HG03064 (cell line): ENCODE results near the gene WDFY4.

Experiments used
- ATAC-seq: cut with Tn5 transposase; IDR thresholded peaks from one replicate; pipeline ENCODE4 v1.9.1; 2021; ENCODE audit warnings: low read depth; ENCODE audit not compliant: unreplicated experiment

WDFY4 gene

DNA sequence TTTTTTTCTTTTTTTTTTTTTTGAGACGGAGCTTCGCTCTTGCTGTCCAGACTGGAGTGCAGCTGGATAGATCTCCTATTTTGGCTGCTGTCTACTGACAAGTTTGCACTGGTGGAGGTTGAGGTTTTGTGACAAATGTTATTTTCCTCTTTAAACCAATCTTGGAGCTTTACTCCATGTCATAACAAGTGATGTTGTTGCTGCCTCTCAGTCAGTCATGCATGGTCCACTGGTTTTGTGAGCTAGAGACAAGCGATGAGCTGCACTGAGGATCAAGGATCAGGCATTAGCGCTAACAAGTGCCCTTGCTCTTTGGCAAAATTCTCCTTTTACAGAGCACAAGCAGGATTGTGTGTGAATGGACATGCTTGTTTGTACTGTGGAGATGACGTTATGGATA lies 805 bp upstream of the WDFY4 start:
- no peak for ATAC-seq

DNA sequence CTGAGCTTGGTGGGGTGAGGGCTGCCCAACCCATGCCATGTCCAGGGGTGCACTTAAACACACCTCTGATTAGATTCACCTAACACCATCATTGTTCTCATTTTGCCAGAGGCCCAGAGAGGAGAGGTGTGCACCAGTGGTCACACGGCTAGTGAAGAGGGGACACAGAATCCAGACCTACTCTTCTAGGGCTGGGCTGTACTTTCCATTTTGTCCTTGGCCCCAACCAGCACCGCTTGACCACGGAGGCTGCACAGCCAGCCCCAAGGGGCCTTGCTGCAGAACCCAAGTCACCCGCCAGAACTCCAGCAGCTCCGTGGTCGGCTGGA lies 246 bp upstream of the WDFY4 start:
- no peak for ATAC-seq

DNA sequence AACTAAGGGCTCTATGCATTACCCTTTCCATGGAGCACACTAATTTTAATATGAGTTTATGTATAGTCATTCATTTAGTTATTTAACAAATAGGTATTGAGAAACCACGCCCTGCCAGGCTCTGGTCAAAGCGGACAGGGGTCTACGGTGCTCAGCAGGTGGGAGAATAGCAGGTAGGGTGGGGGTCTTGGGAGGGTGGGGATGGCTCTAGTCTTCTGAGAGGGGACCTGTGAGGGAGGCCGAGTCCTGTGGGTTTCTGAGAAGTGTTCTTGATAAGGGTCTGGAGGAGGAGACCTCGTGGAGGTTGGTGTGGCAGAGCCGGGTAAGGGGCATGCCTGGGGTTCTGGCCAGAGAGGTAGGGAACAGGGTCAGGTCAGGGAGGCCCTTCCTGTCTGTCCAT lies 1.1 kb downstream of the WDFY4 start:
- no peak for ATAC-seq

DNA sequence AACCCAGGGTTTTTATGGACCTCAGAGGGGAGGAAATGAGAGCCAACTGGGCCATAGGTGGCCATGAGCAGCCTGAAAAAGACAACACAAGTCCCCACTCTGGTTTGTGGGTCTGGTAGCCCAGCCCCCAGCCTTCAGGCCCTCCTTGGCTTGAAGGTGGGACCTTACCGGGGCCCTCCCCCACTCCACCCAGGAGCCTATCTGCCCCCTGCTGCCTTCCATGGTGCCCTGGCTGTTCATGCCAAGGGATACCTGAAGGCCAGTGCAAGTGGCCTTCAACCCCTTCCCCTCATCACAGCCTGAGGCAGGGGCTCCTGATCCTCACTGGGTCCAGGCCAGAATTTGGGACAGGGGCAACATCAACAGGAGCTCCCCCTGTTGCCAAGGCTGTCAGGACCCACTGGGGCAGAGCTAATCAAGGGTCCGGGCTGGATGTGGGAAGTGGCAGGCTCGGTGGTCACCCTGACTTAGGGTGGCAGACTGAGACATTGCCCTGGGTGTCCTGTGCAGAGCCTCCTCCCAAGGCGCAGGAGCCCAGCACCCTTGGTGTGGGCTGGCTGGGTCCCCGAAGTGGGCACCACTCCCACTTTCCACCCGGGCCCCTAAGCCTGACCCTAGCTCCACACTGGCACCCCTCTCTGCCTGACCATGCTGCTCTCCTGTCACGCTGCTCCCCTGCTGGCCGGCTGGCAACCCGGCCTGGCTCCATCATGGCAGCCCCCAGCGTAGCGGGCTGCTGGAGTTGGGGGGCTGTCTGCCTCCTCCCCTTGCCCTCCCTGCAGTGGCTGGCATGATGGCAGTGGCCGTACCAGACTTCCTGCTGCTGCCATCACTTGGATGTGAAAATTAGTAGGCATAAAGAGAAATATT lies 6.4 kb downstream of the WDFY4 start:
- ATAC-seq = no peak

DNA sequence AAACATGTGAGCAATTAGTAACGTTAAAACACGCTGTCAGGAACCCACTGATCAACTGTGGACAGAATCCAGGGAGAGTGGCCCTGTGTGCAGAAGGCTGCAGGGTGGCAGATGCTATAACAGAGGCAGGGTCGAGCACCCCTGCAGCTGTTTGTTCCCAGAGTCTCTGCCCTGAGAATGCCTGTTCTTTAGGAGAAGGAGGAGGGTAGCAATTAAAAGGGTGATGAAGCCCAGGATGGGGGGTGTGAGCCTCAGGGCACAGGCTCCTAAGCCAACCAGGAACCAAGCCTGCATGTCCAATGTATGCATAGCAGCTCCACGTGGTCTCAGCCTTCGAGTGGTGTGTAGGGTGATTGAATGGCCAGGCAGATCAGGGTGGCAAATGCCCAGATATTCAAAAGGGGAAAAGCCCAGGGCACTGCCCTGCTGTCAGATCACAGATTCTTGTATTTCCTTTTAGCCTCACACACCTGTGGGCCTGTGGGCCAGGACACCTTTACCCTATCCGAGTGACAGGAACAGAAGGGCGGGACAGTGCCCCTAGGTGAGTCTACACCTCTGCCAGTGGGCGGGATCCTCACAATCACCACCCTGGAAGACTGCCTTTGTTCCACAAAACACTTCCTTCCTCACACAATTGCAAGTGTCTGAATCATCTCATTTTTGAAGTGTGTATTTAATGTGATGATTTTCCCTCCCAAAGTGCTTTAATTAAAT lies 7.3 kb downstream of the WDFY4 start:
- no peak for ATAC-seq

DNA sequence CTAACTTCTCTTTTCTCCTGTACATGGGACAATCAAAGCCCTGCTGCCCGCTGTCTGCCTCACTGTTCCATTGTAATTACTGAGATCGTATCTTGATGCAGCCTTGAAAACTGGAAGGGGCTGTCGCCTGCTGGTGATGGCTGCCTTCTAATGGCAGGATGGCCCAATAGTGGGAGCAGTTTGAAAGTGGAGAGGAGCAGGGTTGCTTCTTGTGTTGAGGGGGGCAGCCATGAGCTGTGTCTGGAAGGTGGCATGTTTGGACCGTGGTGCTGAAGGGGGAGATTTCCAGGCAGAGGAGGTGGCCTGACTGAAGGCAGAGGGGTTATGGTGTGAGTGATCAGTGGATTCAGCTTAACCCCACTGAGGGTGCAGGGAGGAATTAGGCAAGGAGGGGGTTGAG lies 8.1 kb downstream of the WDFY4 start:
- no peak for ATAC-seq

DNA sequence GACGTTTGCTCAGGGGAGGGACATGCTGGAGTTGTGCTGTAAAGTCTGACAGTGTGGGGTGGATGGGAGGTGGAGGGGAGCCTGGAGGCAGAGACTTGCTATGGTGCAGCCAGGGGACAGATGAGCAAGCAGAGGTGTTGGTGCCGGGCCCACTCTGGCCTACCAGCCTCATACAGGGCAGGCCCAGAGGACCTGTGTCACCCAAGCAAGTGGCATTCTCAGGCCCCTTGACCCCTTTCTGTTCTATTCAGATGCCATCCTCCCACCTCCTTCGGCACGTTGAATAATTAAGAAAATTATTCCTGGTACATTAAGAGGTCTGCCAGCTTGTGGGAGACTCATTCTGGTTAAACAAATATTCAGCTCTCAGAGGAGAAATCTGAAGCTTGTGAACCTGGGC lies 8.5 kb downstream of the WDFY4 start:
- no peak for ATAC-seq

DNA sequence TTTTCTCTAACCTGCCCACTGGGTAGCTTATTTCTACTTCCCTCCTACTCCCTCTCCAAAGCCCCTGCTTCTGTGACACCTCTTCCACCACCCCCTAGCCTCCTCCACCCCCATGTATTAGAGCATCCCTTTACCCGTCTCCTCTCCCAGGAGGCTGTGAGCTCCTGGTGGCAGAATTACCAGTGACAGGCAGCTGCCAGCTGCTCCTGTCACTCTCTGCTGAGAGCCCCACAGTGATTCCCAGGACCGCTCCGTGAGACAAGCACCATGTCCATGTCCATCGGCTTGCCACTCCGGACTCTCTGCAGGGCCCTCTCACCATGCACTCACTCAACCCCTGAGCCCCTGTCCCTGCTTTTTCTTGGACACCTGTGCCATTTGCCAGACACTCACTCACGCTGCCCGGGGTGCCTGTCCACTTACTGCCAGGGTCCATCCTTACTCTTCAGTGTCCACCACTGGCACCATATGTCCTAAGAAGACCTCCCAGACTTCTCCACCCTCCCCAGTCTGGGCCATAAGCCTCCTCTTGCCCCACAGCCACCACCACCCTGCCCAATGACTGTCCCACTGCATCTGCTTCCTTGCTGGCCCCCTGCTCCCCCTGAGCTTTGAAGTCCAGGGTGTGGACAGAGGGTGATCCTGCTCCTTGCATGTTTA lies 9.8 kb downstream of the WDFY4 start:
- no peak for ATAC-seq

DNA sequence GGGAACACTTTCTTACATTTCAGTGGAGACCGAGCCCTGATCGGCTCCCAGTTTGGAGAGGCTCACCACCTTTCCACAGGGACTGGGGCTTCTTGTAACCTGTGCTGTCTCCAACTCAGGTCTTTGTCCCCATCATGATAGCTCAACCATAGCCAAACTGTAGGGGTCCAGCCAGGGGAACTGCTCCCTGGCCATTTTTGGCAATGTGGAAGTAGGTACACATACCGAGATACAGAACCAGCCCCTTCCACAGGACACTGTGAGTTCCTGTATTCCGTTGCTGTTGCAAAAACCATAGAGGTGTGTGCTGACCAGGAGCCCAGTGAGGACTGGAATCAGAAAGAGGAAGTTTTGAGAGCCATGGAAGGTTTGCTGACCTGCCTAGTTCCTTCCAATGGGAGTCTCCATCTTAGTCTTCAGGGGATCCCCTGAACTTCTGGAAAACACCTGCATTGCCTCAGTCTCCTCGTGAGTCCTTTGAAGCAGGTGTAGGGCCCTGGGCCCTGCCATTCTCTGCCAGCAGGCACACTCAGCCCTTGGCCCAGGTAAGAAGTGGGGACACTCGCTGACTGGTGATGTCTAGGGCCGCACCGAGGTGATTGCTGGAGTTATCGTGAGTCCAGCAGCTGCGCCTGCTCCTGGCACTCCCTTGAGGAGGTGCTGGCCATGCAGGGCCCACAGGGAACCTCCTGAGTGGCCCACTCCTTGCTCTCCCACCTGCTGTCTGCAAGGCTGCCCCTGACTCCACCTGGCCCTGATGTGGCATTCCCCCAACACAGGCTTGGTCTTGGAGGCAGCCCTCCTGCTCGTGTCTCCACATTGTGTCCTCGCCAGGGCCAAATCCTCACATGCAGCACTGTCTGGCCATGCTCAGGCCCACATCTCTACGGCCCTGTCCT lies 11.2 kb downstream of the WDFY4 start:
- ATAC-seq = no peak

DNA sequence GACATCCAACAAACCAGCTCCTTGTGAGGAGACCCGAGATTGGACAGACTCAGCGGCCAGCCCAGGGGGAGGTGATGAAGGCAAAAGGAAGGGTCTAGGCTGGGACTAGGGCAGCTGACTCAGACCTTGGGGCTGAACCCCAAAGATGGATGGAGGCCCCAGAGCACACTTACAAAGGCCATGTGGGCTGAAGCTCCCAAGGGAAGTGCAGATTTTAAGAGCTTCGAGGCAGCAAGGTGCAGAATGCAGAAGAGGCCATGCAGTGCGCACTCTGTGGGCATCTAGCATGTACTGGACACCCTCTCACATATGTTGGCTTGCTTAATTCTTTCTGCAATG lies 11.8 kb downstream of the WDFY4 start:
- no peak for ATAC-seq

DNA sequence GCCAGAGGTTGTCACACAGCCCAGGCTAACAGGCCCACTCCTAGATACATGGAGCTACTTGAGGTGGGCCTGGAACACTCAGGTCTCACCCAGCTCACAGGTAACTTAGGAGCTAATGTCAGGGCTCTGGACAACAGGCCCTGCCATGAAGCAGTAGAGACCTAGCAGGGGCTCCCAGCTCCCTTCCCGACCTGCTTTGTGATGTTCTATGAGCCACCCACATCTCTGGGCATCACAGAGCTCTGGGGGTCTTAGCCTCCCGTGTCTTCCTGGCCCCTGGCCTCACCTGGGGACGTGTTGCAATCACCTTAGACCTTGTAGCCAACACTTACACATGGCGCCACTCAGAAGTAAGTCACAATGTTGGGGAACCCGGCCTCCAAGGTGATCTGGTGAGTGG lies 12.4 kb downstream of the WDFY4 start:
- no peak for ATAC-seq

DNA sequence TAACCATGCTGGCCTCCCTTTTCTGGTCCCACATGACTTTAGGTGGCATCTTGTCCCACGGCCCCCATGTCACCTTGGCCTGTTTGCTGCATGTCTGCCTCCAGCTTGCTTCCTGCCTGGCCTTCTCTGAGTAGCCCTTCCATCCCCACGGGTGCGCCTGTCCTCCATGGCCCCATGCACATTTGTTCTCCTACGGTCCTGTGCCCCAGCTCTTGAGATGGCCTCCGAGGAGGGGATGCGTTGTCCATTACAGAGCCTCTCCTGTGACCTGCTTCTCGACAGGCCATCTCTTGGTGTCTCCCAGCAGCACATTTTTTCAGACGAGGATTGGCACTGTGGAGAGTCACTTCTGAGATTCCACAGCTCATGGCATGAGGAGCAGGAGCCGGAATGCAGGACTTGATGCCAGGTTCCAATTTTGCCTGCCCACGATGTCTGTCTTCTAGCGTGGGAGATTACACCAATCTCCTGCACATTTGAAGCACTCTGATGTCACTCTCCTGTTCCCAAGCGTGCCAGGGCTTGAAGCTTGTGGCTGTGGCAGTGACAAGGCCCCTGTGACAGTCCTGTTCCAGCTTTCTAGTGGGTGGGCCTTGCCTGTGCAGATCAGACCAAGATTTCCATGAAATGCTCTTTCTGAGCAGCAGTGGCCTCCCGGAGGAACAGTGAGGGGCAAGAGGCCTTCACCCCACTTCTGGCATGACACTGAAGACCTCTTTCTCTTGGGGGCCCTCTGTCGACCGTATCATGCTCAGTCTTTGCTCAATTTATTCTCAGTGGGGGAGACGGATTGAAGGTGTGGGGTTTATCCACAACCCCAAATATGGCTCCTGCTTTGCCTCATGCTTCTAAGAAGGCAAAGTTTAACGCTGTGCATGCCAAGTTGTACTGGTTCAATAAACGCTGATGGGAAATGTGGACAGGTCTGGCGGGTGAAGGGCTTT lies 13.4 kb downstream of the WDFY4 start:
- ATAC-seq = no peak

DNA sequence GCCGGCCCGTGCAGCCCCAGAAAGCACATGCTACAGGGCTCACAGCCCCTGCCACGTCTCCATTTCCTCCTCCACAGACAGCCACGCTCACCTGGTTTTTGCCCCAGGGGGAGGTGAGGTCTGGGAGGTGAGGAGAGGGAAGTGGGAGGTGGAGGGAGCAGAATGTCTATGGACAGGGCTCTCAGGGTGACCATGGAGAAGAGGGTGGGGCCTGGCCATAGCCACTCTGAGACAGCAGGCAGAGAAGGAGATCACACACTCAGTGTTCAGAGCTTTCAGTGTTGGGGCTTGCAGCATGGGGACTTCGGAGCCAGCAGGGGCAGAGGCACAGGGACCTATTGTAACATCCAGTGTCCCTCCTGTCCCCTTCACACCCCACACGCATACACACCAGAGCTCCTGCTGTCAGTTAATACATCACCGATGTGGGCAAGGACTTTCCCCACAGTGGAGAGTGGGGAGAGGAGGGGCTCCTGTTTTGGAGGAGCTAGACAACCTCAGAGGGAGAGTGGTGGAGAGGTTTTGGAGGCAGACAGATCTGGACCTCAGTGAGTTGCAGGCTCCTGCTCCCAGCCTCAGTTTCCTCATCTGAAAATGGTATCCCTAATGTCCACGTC lies 14.4 kb downstream of the WDFY4 start:
- ATAC-seq = no peak

DNA sequence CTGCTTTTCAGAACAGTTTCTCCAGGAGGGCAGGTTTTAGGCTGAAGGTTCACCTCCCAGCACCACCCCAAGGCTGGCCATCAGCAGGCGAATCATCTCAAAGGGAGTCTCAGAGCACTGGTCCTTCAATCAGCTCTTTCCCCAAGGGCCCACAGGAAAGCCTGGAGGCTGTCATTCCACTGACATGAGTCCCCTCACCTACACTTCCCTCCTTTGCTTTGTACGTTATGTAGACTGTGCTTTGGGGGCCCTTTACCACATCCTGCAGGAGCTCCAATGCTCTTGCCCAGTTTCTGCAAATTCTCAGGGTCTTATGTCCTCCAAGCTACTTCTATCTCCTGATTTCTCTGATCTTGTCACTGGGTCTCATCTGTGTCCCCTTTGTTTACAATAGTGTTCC lies 15.4 kb downstream of the WDFY4 start:
- no peak for ATAC-seq

DNA sequence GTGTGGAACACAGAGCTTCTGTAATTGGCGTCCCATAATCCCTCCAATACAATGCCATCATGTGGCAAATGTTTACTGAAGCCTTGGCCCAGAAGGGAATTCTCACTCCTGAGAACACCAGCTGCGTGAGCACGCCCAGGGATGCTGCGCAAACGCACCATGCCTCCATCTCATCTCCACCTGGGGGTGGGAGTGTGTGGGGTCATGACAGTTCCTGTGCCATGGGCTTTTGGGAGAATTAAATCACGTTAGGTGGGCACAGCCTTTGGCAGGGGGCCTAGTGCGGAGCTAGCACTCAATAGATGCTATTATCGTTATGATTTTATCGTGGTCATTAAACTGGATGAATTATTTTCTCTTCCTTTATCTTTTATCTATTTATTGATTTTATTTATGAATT lies 15.8 kb downstream of the WDFY4 start:
- ATAC-seq = no peak

DNA sequence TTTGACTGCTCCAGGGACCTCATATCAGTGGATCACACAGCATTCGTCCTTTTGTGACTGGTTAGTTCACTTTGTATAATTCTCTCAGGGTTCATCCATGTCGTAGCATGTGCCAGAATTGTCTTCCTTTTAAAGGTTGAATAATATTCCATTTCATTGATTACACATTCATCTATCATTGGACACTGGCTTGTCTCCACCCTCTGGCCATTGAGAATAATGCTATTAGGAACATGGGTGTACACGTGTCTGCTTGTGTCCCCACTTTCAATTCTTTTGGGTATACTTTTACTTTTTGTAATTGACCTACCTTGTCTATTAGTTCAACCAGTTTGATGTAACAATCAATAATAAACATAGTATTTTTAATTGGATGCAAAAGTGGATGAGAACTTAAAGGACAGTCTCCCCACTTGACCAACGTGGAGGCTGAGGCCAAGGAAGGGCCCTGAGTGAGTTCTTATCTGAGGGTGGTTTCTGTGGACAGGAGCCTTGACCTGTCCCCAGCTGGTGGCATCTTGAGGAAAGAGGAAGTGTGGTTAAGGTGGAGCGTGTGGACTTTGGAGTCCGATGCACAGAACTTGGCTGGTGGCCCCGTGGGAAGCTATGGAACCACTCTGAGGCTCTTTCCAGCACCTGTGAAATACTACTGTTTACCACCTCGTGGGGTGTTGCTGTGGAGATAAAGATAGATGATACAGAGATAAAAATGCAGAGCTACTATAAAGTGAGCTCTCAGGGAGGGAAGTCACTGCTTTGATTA lies 16.6 kb downstream of the WDFY4 start:
- ATAC-seq = no peak

DNA sequence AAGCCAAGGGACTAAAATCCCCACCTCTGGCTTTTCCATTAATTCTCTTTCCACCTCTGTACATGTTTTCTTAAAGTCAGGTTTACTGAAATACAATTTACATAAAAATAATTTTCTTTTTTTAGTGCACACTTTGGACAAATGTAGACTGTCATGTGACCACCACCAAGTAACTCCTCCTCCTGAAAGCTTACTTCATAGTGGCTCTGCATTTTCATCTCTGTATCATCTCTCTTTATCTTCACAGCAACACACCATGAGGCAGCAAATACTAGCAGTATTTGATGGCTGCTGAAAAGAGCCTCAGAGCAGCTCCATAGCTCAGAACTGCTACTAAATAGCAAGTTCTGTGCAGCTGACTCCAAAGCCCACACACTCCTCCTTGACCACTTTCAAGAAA lies 17.3 kb downstream of the WDFY4 start:
- no peak for ATAC-seq

DNA sequence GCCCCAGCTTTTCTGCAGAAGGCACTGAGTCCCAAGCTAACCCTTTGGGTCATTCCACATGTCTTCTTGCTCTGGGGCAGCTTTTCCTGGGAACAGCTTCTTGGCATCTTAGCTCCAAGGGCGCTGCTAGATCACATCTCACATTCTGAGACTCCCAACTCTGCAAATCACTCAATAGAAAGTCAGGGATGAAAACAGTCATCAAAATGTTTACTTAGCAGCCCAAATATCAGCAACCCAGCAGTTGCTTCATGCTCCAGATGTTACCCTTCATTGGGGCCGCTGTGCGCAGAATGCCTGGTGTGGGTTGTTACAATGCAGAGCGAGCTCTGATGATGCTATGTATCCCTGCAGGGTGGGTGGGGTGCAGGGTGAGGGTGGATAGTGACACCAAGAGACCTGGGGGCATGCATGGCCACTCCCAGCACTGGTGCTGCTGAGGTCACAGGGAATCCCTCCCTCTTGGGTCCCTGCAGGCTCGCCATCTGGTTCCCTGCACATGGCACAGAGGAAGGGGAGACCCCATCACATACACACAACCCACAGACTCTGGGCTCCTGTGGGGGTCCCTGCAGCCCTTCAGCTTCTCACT lies 19.0 kb downstream of the WDFY4 start:
- no peak for ATAC-seq
